HUES6 (cell line): ENCODE measurements around the gene PDGFA.

ENCODE experiments used
- H3K27ac ChIP-seq: 2 replicates; pipeline ENCODE4 v1.7.0; 2013; ENCODE audit warnings: low read depth, mild to moderate bottlenecking, low read length, inconsistent platforms
- H3K27me3 ChIP-seq: 2 replicates; pipeline ENCODE4 v1.6.1; 2013; ENCODE audit warnings: low read length; ENCODE audit not compliant: control insufficient read depth, insufficient read depth
- H3K36me3 ChIP-seq: 2 replicates; pipeline ENCODE4 v1.6.1; 2013; ENCODE audit warnings: low read length; ENCODE audit not compliant: control insufficient read depth, insufficient read depth
- H3K4me1 ChIP-seq: 2 replicates; pipeline ENCODE4 v1.6.1; 2013; ENCODE audit warnings: low read length; ENCODE audit not compliant: control insufficient read depth, insufficient read depth
- H3K4me3 ChIP-seq: 2 replicates; pipeline ENCODE4 v1.5.1; 2013; ENCODE audit warnings: low read depth, low read length
- H3K9ac ChIP-seq: one replicate; pipeline ENCODE4 v1.6.1; 2013; ENCODE audit warnings: mild to moderate bottlenecking, low read length
- H3K9me3 ChIP-seq: 2 replicates; pipeline ENCODE4 v1.6.1; 2013; ENCODE audit warnings: low read depth, low read length; ENCODE audit not compliant: control insufficient read depth, insufficient read depth

The PDGFA gene

DNA sequence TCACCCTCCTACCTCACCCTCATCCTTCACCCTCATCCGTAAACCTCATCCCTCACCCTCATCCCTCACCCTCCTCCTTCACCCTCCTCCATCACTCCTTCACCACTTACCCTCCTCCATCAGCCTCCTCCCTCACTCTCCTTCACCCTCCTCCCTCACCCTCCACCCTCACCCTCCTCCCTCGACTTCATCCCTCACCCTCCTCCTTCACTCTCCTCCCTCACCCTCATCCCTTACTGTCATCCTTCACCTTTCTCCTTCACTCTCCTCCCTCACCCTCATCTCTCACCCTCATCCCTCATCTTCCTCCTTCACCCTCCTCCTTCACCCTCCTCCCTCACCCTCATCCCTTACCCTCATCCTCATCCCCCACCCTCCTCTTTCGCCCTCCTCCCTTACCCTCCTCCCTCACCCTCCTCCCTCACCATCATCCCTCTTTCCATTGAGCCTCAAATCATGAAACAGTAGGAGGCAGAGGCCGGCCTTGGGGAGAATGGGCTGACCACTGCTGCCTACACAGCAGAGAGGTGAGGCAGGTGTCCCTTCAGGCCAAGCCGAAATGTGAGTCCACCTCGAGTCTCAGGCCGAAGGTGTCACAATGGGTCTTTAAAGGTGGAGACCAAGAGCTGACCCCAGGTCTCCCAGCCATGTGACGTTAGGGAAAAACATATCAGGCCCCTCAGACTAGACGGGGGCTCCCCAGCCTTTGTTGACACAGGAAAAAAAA is 53.0 kb downstream of the PDGFA start:
- H3K27ac ChIP-seq = no peak overlapping the region
- H3K9ac ChIP-seq = no peak overlapping the region
- no peaks in the 10 kb centered on the region for H3K27me3 ChIP-seq
- peaks cover 4% of the 10 kb centered on the region; the same call in 1 of the 2 replicates for H3K9me3 ChIP-seq
- H3K4me3 ChIP-seq = no peak overlapping the region
- H3K36me3 ChIP-seq = no peaks in the 10 kb centered on the region
- H3K4me1 ChIP-seq = peaks cover 10% of the 10 kb centered on the region; the same call in 1 of the 2 replicates

DNA sequence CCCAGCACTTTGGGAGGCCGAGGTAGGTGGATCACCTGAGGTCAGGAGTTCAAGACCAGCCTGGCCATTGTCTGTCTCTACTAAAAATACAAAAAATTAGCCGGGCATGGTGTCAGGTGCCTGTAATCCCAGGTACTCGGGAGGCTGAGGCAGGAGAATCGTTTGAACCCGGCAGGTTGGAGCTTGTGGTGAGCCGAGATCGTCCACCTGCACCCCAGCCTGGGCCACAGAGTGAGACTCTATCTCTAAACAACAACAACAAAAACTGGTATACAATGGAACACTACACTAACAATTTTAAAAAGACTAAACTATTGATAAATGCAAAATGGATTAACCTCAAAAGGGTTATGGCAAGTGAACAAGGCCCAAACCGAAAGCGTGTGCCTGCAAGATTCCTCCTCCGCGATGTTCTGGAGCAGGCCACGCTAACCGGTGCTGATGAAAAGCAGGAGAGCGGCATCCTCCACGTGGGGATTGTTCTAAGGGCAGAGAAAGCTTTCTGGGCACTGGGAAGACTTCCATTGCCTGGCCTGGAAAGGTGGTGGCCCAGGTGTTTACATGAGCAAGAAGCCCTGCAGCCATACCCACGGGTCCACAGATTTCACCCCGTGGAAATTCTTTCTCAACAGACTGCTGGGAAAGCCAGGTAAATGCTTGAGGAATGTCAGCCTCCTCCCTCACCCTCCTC is 53.8 kb downstream of the PDGFA start:
- Histone ChIP-seq H3K27ac (no peak overlapping the region), H3K9me3 (peaks cover 4% of the 10 kb centered on the region; the same call in 1 of the 2 replicates), H3K36me3 (no peaks in the 10 kb centered on the region), H3K4me1 (peaks cover 18% of the 10 kb centered on the region; the same call in 1 of the 2 replicates), H3K27me3 (no peaks in the 10 kb centered on the region), H3K4me3 (no peak overlapping the region), H3K9ac (no peak overlapping the region)

DNA sequence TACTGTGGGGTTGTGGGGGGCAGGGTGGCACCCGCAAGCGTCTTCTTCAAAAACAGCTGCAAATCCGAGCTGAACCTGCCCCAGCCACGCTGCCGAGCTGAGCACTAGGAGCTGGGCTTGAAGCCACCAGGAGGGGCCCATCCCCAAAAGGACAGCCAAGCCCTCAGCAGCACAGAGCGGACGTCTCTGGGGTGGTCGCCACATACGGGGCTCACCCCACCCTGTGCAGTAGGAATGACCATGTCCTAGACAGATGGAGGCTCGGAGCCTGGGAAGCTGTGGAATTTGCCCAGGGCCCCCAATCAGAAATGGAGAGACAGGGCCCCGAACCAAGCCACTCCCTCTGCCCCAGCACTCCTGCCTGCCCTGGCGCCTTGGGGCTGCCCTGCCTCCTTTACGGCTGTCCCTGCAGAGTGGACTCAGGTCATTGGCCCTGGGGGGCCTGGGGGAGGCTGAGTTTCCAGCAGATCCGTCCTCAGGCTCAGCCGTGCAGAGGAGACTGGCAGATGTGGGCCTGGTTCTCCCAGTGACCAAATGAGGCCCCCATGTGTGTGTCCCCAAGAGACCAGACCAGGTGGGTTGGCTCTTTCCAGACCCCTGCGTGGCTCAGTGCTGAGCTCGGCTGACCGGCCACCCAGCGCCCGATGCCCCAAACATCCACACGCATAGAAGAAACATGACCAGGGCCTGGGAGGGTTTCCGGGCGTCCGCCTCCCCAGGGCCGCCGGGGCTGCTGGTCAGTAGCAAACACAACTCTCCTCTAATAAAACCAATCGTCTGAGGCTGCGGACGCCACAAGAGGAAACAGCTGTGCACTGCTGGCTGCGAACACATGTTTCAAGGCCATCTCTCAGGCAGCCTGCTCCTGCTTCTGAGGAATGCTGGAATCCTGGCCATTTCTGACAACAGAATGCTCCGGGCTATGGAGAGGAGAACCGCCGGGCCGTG is 54.9 kb downstream of the PDGFA start:
- no peak overlapping the region for H3K9ac ChIP-seq

DNA sequence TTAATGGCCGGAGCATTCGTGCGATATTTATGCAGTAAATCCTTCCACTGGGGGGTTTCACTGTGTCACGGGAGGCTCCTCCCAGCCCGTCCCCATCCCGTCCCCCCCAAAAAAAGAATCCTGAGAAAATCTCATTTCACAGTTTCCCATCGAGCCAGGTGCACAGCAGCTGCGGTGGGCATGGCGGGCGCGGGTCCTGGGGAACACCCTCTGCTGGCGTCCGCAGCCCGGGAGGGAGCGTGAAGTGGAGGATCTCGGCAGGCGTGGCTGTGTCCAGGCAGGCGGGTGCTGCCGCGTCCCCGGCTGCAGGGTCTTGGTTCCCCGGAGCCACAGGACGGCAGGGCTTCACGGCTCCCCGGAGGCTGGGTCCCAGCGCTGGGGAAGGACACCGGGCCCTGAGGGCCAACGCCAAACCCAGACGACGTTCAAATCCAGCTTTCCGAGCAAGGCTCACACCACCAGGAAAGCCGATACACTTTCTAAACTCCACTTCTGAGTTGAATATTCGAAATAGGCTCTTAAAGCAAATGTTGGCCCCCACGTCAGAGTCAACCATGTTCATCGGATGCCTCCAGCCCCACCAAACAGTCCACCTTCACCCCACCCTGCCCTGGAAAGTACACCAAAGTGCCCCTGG is 55.7 kb downstream of the PDGFA start:
- no peak overlapping the region for H3K27ac ChIP-seq
- peaks cover 4% of the 10 kb centered on the region; the same call in 1 of the 2 replicates for H3K9me3 ChIP-seq
- H3K36me3 ChIP-seq = no peaks in the 10 kb centered on the region
- no peaks in the 10 kb centered on the region for H3K27me3 ChIP-seq
- H3K9ac ChIP-seq = no peak overlapping the region
- H3K4me1 ChIP-seq = peaks cover 28% of the 10 kb centered on the region
- H3K4me3 ChIP-seq = no peak overlapping the region

More for the DNA sequence above, 54.9 kb downstream of the PDGFA start:
- peaks cover 28% of the 10 kb centered on the region for H3K4me1 ChIP-seq
- H3K9me3 ChIP-seq = peaks cover 4% of the 10 kb centered on the region; the same call in 1 of the 2 replicates
- no peak overlapping the region for H3K4me3 ChIP-seq
- no peaks in the 10 kb centered on the region for H3K36me3 ChIP-seq
- no peak overlapping the region for H3K27ac ChIP-seq
- H3K27me3 ChIP-seq = no peaks in the 10 kb centered on the region

DNA sequence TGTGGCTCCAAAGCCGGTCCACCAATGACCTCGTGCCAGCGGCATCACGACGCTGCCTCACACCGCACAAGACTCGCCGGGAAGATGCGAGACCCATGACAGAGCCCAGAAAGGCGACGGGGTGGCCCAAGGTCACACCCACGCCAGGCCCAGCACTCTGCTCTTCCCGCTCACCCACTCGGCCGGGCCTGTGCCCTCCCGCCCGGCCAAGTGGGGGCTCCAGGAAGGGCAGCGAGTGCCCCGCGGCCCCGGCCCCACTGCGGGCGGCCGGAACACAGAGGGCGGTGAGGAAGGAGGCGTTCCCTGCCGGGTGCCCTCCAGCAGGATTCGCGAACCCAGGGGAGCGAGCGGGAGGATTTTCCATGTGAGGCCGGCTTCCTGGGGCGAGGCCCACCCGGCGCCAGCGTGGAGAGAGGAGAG is 56.3 kb downstream of the PDGFA start:
- no peak overlapping the region for H3K9ac ChIP-seq
- H3K36me3 ChIP-seq = no peaks in the 10 kb centered on the region
- no peaks in the 10 kb centered on the region for H3K27me3 ChIP-seq
- H3K4me3 ChIP-seq = no peak overlapping the region
- H3K9me3 ChIP-seq = peaks cover 4% of the 10 kb centered on the region; the same call in 1 of the 2 replicates
- H3K27ac ChIP-seq = no peak overlapping the region
- peaks cover 28% of the 10 kb centered on the region for H3K4me1 ChIP-seq

DNA sequence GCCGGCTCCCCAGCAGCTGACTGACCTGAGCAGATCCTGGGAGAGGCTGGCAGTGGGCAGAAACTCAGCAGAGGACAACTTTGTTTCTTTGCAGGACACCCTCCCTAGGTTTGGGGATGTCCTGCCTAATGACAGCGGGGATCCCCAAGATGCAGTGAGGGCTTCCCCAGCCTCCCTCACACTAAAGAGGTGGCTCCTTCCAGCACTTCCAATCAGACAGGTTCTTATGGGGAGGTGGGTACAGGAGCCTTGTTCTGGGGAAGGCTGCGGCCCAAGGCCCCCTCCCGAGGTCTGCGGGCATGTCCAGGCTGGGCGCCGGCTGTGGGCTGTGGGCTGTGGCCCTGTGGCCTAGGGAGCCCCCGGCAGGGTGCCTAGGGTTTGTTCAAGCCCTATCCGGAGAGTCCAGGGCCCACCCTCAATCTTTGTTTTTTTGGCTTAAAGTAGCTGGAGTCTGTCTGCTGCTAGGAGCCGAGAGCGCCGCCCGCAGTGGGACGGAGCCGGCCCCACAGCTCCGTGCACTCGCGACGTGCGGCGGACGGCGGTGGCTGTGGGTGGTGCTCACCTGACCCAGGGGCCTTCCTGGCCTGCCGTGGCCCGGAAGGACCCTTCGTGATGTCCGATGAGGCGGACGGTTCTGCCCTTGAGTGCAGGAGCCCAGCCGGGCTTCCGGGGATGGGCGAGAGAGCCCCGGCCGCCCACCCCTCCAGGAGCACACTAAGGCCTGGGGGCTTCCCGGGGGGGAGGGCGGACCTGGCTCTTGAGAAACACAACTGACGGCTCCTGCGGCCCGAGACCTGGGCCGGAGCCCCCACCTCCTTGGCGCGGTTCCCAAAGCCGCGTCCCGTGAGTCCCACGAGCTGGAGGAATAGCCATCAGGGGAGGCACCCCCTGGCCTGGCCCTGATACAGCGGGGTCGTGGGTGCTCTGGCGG is 57.2 kb downstream of the PDGFA start:
- no peaks in the 10 kb centered on the region; the same call in 1 of the 2 replicates for H3K9me3 ChIP-seq
- H3K4me3 ChIP-seq = no peak overlapping the region
- H3K9ac ChIP-seq = no peak overlapping the region
- H3K4me1 ChIP-seq = peaks cover 28% of the 10 kb centered on the region
- H3K27ac ChIP-seq = no peak overlapping the region
- H3K27me3 ChIP-seq = no peaks in the 10 kb centered on the region
- H3K36me3 ChIP-seq = no peaks in the 10 kb centered on the region

DNA sequence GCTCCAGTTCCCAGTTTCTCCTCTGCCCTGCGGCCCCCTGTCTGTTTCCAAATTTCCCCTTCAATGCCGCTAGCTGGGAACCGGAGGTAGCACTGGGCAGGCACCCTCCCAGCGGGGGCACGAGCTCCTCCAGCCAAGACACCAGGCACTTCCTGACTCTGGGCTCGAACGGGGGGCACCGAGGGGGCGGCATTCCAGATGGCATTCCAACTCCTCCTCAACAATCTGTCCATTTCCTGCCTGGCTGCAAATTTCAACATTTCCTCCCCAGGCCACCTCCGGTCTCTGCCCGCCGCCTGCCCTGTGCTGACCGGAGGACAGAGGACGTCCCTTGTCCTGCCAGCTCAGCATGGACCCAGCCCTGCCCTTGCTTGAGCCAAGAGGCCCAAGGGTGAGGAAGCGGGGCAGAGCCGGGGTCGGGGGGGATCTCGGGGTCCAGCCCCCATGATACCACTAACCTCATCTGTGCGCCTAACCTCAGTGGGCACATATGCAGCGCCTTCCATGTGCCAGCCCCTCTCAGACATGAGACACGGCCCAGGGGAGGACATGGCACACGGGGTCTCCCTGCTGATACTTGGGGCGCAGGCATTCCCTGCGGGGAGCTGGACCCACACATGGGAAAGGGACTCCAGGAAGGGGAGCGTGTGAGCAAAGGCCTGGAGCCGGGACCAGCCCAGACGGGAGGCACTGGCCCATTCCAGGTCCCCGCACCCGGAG is 58.0 kb downstream of the PDGFA start:
- no peak overlapping the region for H3K9ac ChIP-seq

DNA sequence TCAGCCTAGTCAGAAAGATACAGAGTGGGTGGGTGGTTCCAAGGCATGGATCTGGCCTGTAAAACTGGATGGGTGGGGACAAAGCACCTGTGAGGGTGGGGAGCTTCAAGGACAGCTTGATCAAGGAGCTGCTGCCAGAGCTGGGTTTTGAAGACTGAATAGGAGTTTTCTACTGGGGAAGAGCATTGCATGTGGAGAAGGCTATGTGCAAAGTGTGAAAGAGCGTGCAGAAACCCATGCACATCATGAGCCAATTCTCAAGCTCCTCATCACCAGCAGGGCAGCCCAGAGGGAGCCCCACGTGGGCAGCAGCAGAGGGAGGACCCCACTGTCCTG is 58.6 kb downstream of the PDGFA start:
- no peak overlapping the region for H3K27ac ChIP-seq
- no peak overlapping the region for H3K9ac ChIP-seq
- H3K9me3 ChIP-seq = no peaks in the 10 kb centered on the region
- no peak overlapping the region; the same call in 1 of the 2 replicates for H3K4me3 ChIP-seq
- peaks cover 28% of the 10 kb centered on the region for H3K4me1 ChIP-seq
- H3K36me3 ChIP-seq = no peaks in the 10 kb centered on the region
- H3K27me3 ChIP-seq = no peaks in the 10 kb centered on the region

More for the DNA sequence above, 58.0 kb downstream of the PDGFA start:
- Histone ChIP-seq H3K4me1 (peaks cover 28% of the 10 kb centered on the region), H3K27me3 (no peaks in the 10 kb centered on the region), H3K4me3 (no peak overlapping the region), H3K9me3 (no peaks in the 10 kb centered on the region), H3K36me3 (no peaks in the 10 kb centered on the region), H3K27ac (no peak overlapping the region)

DNA sequence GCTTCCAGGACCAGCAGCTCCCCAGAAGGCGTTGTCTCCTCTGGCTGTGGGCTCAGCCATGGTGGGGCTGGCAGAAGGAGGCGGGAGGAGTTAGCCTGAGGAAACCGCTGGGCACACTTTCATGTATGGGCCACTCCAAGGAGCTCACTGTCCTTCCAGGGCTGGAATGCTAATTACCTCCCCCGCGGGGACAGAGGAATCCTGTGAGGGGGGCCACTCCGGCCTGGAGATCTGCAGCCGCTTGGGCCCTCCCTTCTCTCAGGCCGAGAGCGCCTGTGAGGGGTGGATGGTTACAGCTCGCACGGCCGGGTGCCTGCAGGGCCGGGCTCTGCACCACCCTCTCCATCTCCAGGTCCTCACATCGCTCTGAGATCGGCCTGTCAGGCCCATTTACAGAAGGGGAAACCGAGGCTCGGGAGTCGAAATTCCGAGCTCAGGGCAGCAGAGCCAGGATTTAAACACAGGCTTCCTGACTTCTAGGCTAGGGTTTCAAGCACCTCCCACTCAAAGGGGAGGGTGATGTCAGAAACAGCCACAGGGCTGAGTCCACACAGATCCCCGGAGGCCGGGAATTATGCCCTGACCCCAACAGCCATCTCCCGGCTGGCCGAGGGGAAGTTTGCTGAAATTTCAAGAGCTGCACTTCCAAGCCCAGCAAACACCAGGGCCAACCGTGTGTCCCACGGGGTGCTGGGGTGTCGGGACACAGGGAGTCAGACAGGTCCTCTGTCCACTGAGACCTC is 59.1 kb downstream of the PDGFA start:
- Histone ChIP-seq H3K36me3 (no peaks in the 10 kb centered on the region), H3K9ac (no peak overlapping the region), H3K4me3 (no peak overlapping the region; the same call in 1 of the 2 replicates), H3K4me1 (peaks cover 28% of the 10 kb centered on the region), H3K9me3 (no peaks in the 10 kb centered on the region), H3K27me3 (no peaks in the 10 kb centered on the region), H3K27ac (no peak overlapping the region)
